ENCODE data around the gene KLHDC9.

The KLHDC9 gene

GRCh38 chr1:161138431-161138830, 40.3 kb downstream of the KLHDC9 start:
- no peaks in the 10 kb centered on the region for H3K36me3 ChIP-seq (ENCODE audit: control insufficient read depth in 1 of 2, insufficient read depth in 2 of 2, low read length in 2 of 2)
- H3K27me3 ChIP-seq (ENCODE audit: low read depth, low read length): no peaks in the 10 kb centered on the region
- H3K27ac ChIP-seq (ENCODE audit: low read length): no peak overlapping the region
- H3K4me3 ChIP-seq (ENCODE audit: low read depth in 1 of 2, low read length in 2 of 2): no peak overlapping the region
- H3K4me1 ChIP-seq (ENCODE audit: control insufficient read depth in 1 of 2, insufficient read depth in 2 of 2, low read length in 2 of 2): peaks cover 0 to 24% of the 10 kb centered on the region in 2 donors
- H3K9me3 ChIP-seq (ENCODE audit: control insufficient read depth in 1 of 2, low read length in 2 of 2): no peaks in the 10 kb centered on the region

- Histone ChIP-seq H3K36me3 (ENCODE audit: control insufficient read depth in 1 of 2, insufficient read depth in 2 of 2, low read length in 2 of 2) (no peaks in the 10 kb centered on the region), H3K27ac (ENCODE audit: low read length) (no peak overlapping the region), H3K4me1 (ENCODE audit: control insufficient read depth in 1 of 2, insufficient read depth in 2 of 2, low read length in 2 of 2) (peaks cover 0 to 15% of the 10 kb centered on the region in 2 donors), H3K9me3 (ENCODE audit: control insufficient read depth in 1 of 2, low read length in 2 of 2) (no peaks in the 10 kb centered on the region), H3K4me3 (ENCODE audit: low read depth in 1 of 2, low read length in 2 of 2) (no peak overlapping the region), H3K27me3 (ENCODE audit: low read depth, low read length) (no peaks in the 10 kb centered on the region)
Measured at GRCh38 chr1:161139766-161140165, 41.6 kb downstream of the KLHDC9 start.

- Histone ChIP-seq H3K9me3 (ENCODE audit: control insufficient read depth in 1 of 2, low read length in 2 of 2) (no peaks in the 10 kb centered on the region), H3K36me3 (ENCODE audit: control insufficient read depth in 1 of 2, insufficient read depth in 2 of 2, low read length in 2 of 2) (no peaks in the 10 kb centered on the region), H3K27ac (ENCODE audit: low read length) (no peak overlapping the region), H3K27me3 (ENCODE audit: low read depth, low read length) (no peaks in the 10 kb centered on the region), H3K4me3 (ENCODE audit: low read depth in 1 of 2, low read length in 2 of 2) (no peak overlapping the region), H3K4me1 (ENCODE audit: control insufficient read depth in 1 of 2, insufficient read depth in 2 of 2, low read length in 2 of 2) (peaks cover 0 to 13% of the 10 kb centered on the region in 2 donors)
Measured at GRCh38 chr1:161140755-161141400, 42.7 kb downstream of the KLHDC9 start.

- Histone ChIP-seq H3K4me3 (ENCODE audit: low read depth in 1 of 2, low read length in 2 of 2) (no peak overlapping the region), H3K4me1 (ENCODE audit: control insufficient read depth in 1 of 2, insufficient read depth in 2 of 2, low read length in 2 of 2) (no peaks in the 10 kb centered on the region), H3K36me3 (ENCODE audit: control insufficient read depth in 1 of 2, insufficient read depth in 2 of 2, low read length in 2 of 2) (no peaks in the 10 kb centered on the region), H3K9me3 (ENCODE audit: control insufficient read depth in 1 of 2, low read length in 2 of 2) (no peaks in the 10 kb centered on the region), H3K27me3 (ENCODE audit: low read depth, low read length) (no peaks in the 10 kb centered on the region), H3K27ac (ENCODE audit: low read length) (no peak overlapping the region)
Measured at GRCh38 chr1:161145832-161146231, 47.7 kb downstream of the KLHDC9 start.

All from muscle layer of duodenum (tissue), 2 donors.